Transverse colon (tissue), 4 donors: ENCODE results near the gene MTX1.

ENCODE experiments used
- CTCF ChIP-seq, 5 experiments: fragments of 200-600 bp in 3 of 5; fragments of 450-650 bp in 2 of 5; sonication (generic) in 3 of 5; IDR thresholded peaks; 1 replicate in 2 of 5; 2 replicates in 3 of 5; pipeline ENCODE4 v1.5.1; 2016 to 2017; ENCODE audit warnings: antibody characterized with exemption in 5 of 5, inconsistent platforms in 3 of 5, mild to moderate bottlenecking in 2 of 5, moderate library complexity in 1 of 5
- EP300 ChIP-seq: sonication (generic); formaldehyde crosslinking; IDR thresholded peaks from one replicate; pipeline ENCODE4 v1.6.1; 2017; ENCODE audit warnings: antibody characterized with exemption, low read depth
- POLR2A ChIP-seq: fragments of 450-650 bp; IDR thresholded peaks from one replicate; pipeline ENCODE4 v1.6.1; 2016; ENCODE audit warnings: antibody characterized with exemption, mild to moderate bottlenecking, moderate library complexity
- POLR2AphosphoS5 ChIP-seq, 3 donors: sonication (generic); formaldehyde crosslinking; IDR thresholded peaks; one replicate each; pipeline ENCODE4 v1.6.1; 2016; ENCODE audit warnings: antibody characterized with exemption in 3 of 3

GRCh38 chr1:155250633-155251449 is 42.3 kb downstream of the MTX1 start:
- TF ChIP-seq POLR2A (no peak), CTCF (IDR thresholded peaks at IDR 0.05) (peak; percentile 99 to 100 (median 99)), POLR2AphosphoS5 (IDR thresholded peaks at IDR 0.05) (no peak), EP300 (no peak)
